ENCODE results near the gene PTX3.

DNA sequence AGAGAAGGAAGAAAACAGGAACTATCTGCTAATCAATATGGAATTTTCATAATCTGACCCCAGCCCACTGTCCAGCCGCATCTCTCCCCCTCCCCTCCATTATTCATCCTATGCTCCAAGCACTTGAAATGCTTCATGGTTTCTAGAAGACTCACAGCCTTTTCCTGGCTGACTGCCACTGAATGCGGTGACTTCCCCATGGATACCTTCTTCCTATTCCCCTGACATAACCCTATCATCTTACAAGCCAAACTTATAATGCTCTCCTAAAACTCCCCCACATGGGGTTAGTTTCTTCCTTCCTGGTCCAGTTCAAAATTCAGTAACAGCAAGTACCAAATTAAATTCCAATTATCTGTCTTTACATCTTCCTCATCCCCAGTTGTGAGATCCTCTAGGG, 31.2 kb upstream of the PTX3 start:
- TF ChIP-seq EZH2 (IDR thresholded peaks at IDR 0.05; ENCODE audit: borderline replicate concordance, insufficient read depth, low read length, poor library complexity, severe bottlenecking) (no peak), POLR2AphosphoS5 (IDR thresholded peaks at IDR 0.05) (no peak), RAD21 (conservative IDR thresholded peaks at IDR 0.05) (no peak), TAF1 (IDR thresholded peaks at IDR 0.05; ENCODE audit: low read depth) (no peak), EP300 (conservative IDR thresholded peaks at IDR 0.05; ENCODE audit: poor library complexity, severe bottlenecking) (no peak), SMC3 (conservative IDR thresholded peaks at IDR 0.05; ENCODE audit: poor library complexity) (no peak)
- TF ChIP-seq, protein P1, sequence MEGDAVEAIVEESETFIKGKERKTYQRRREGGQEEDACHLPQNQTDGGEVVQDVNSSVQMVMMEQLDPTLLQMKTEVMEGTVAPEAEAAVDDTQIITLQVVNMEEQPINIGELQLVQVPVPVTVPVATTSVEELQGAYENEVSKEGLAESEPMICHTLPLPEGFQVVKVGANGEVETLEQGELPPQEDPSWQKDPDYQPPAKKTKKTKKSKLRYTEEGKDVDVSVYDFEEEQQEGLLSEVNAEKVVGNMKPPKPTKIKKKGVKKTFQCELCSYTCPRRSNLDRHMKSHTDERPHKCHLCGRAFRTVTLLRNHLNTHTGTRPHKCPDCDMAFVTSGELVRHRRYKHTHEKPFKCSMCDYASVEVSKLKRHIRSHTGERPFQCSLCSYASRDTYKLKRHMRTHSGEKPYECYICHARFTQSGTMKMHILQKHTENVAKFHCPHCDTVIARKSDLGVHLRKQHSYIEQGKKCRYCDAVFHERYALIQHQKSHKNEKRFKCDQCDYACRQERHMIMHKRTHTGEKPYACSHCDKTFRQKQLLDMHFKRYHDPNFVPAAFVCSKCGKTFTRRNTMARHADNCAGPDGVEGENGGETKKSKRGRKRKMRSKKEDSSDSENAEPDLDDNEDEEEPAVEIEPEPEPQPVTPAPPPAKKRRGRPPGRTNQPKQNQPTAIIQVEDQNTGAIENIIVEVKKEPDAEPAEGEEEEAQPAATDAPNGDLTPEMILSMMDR (IDR thresholded peaks at IDR 0.05; ENCODE audit: poor library complexity, severe bottlenecking): no peak
- TF ChIP-seq, protein P2, sequence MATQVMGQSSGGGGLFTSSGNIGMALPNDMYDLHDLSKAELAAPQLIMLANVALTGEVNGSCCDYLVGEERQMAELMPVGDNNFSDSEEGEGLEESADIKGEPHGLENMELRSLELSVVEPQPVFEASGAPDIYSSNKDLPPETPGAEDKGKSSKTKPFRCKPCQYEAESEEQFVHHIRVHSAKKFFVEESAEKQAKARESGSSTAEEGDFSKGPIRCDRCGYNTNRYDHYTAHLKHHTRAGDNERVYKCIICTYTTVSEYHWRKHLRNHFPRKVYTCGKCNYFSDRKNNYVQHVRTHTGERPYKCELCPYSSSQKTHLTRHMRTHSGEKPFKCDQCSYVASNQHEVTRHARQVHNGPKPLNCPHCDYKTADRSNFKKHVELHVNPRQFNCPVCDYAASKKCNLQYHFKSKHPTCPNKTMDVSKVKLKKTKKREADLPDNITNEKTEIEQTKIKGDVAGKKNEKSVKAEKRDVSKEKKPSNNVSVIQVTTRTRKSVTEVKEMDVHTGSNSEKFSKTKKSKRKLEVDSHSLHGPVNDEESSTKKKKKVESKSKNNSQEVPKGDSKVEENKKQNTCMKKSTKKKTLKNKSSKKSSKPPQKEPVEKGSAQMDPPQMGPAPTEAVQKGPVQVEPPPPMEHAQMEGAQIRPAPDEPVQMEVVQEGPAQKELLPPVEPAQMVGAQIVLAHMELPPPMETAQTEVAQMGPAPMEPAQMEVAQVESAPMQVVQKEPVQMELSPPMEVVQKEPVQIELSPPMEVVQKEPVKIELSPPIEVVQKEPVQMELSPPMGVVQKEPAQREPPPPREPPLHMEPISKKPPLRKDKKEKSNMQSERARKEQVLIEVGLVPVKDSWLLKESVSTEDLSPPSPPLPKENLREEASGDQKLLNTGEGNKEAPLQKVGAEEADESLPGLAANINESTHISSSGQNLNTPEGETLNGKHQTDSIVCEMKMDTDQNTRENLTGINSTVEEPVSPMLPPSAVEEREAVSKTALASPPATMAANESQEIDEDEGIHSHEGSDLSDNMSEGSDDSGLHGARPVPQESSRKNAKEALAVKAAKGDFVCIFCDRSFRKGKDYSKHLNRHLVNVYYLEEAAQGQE (IDR thresholded peaks at IDR 0.05; ENCODE audit: borderline replicate concordance): no peak

Data from neural cell (in vitro differentiated cells).